Measurements from ENCODE around the gene OR51B4. TPM values are rescaled to one million over a fixed set of nuclear protein-coding genes. Genes with fewer than 3 reads are reported as not detected.

OR51B4 gene
- polyA plus RNA-seq (not detected in 2 replicates), polyA minus RNA-seq (not detected in 2 replicates)

GRCh38 chr11:5301846-5302245 lies at the start of gene OR51B4:
Gene OR51B4 (minus strand): TSS chr11:5301946. CDS start chr11:5301946, 0 bp downstream.
- Histone ChIP-seq H3K27ac (ENCODE audit: low read length) (no peak within 1 kb of the TSS), H3K9me3 (ENCODE audit: low read length) (no peaks in the 10 kb centered on the region), H3K36me3 (ENCODE audit: insufficient read depth, low read length) (no peaks in the 10 kb centered on the region), H3K27me3 (ENCODE audit: insufficient read depth, low read depth, low read length) (no peaks in the 10 kb centered on the region), H3K79me2 (replicated peaks; ENCODE audit: insufficient read depth, low read length) (no peaks in the 10 kb centered on the region), H3K9ac (ENCODE audit: low read length) (no peak within 1 kb of the TSS), H4K20me1 (ENCODE audit: insufficient read depth) (no peaks in the 10 kb centered on the region), H3K4me2 (ENCODE audit: low read length) (no peak within 1 kb of the TSS), H3K4me3 (ENCODE audit: low read length) (no peak within 1 kb of the TSS), H3F3A (ENCODE audit: insufficient read depth, low read length, poor library complexity, severe bottlenecking) (no peaks in the 10 kb centered on the region), H3K9me2 (ENCODE audit: insufficient read depth, low read length) (no peaks in the 10 kb centered on the region), H2AFZ (ENCODE audit: low read depth, low read length) (no peak within 1 kb of the TSS)
- TF ChIP-seq POLR2AphosphoS5 (IDR thresholded peaks at IDR 0.05), result no peak
- no peak for TF ChIP-seq SMC3 (conservative IDR thresholded peaks at IDR 0.05; ENCODE audit: poor library complexity)
- no peak for TF ChIP-seq MXI1 (conservative IDR thresholded peaks at IDR 0.05; ENCODE audit: poor library complexity, severe bottlenecking)
- no peak for TF ChIP-seq EP300 (conservative IDR thresholded peaks at IDR 0.05; ENCODE audit: poor library complexity, severe bottlenecking)
- TF ChIP-seq EZH2 (IDR thresholded peaks at IDR 0.05; ENCODE audit: borderline replicate concordance, insufficient read depth, low read length, poor library complexity, severe bottlenecking), result no peak
- no peak for TF ChIP-seq CTCF (IDR thresholded peaks at IDR 0.05; ENCODE audit: poor library complexity, severe bottlenecking)
- no peak for TF ChIP-seq TAF1 (IDR thresholded peaks at IDR 0.05; ENCODE audit: low read depth)
- TF ChIP-seq REST (IDR thresholded peaks at IDR 0.05; ENCODE audit: borderline replicate concordance), result no peak
- no peak for TF ChIP-seq RAD21 (conservative IDR thresholded peaks at IDR 0.05)

- TF ChIP-seq REST (IDR thresholded peaks at IDR 0.05; ENCODE audit: borderline replicate concordance) (no peak), TAF1 (IDR thresholded peaks at IDR 0.05; ENCODE audit: low read depth) (no peak), EP300 (conservative IDR thresholded peaks at IDR 0.05; ENCODE audit: poor library complexity, severe bottlenecking) (no peak), RAD21 (conservative IDR thresholded peaks at IDR 0.05) (no peak), EZH2 (IDR thresholded peaks at IDR 0.05; ENCODE audit: borderline replicate concordance, insufficient read depth, low read length, poor library complexity, severe bottlenecking) (no peak), POLR2AphosphoS5 (IDR thresholded peaks at IDR 0.05) (no peak), SMC3 (conservative IDR thresholded peaks at IDR 0.05; ENCODE audit: poor library complexity) (no peak), CTCF (IDR thresholded peaks at IDR 0.05; ENCODE audit: poor library complexity, severe bottlenecking) (no peak), MXI1 (conservative IDR thresholded peaks at IDR 0.05; ENCODE audit: poor library complexity, severe bottlenecking) (no peak)
- no peak within 1 kb of the TSS for H3K4me3 ChIP-seq (ENCODE audit: low read length)
- no peaks in the 10 kb centered on the region for H4K20me1 ChIP-seq (ENCODE audit: insufficient read depth)
- H3K79me2 ChIP-seq (replicated peaks; ENCODE audit: insufficient read depth, low read length), result no peaks in the 10 kb centered on the region
- H3K27me3 ChIP-seq (ENCODE audit: insufficient read depth, low read depth, low read length), result no peaks in the 10 kb centered on the region
- H3F3A ChIP-seq (ENCODE audit: insufficient read depth, low read length, poor library complexity, severe bottlenecking), result no peaks in the 10 kb centered on the region
- no peaks in the 10 kb centered on the region for H3K36me3 ChIP-seq (ENCODE audit: insufficient read depth, low read length)
- H3K9ac ChIP-seq (ENCODE audit: low read length), result no peak within 1 kb of the TSS
- no peaks in the 10 kb centered on the region for H3K9me2 ChIP-seq (ENCODE audit: insufficient read depth, low read length)
- no peak within 1 kb of the TSS for H3K4me2 ChIP-seq (ENCODE audit: low read length)
- no peak within 1 kb of the TSS for H3K27ac ChIP-seq (ENCODE audit: low read length)
- no peaks in the 10 kb centered on the region for H3K9me3 ChIP-seq (ENCODE audit: low read length)
- H2AFZ ChIP-seq (ENCODE audit: low read depth, low read length), result no peak within 1 kb of the TSS
Measured at GRCh38 chr11:5351208-5351607, 49.5 kb upstream of the OR51B4 start, which contains the start of gene OR51B6. Gene OR51B6 (plus strand): TSS chr11:5351508. CDS start chr11:5351508, 0 bp downstream.
